ENCODE measurements around the gene ARHGDIA. TPM values are rescaled to one million over a fixed set of nuclear protein-coding genes. Genes with fewer than 3 reads are reported as not detected.

ARHGDIA gene
- total and polyA plus RNA-seq, 8 donors, result 99.5 to 225 (median 160) TPM

DNA sequence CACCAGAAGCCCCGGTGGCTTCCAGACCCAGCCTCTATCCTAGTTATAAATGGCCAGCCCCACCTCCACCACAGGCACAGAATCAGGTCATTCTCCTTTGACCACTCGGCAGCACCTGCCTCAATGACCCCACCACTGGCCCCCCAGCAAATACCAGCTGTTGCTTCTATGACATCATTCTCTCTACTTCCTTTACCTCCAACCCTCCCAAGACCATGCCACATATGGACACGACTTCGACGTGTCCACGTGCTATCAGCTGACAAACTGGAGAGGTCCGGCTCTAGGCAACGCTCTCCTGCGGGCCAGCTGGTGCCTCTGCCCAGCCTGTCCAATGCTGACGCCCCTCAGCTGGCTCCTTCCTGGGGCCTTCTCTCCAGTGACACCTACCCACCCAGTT lies 14.3 kb upstream of the ARHGDIA start:
- H3K27me3 ChIP-seq, result no peaks in the 10 kb centered on the region
- ATAC-seq (no peak), DNase-seq (no peak), FAIRE-seq (no peak)
- no peaks in the 10 kb centered on the region for H3K9me3 ChIP-seq
- intact Hi-C loops (cut with DNase I), result no loop called here
- H3K36me3 ChIP-seq, result peaks cover 0 to 17% (median 12%) of the 10 kb centered on the region in 3 donors
- H3K4me3 ChIP-seq, result no peak overlapping the region
- no peak overlapping the region for H3K27ac ChIP-seq
- WGBS, 2 donors, result 85 to 86% methylated on average over 10 of the region's 10 CpGs
- TF ChIP-seq, protein P1, sequence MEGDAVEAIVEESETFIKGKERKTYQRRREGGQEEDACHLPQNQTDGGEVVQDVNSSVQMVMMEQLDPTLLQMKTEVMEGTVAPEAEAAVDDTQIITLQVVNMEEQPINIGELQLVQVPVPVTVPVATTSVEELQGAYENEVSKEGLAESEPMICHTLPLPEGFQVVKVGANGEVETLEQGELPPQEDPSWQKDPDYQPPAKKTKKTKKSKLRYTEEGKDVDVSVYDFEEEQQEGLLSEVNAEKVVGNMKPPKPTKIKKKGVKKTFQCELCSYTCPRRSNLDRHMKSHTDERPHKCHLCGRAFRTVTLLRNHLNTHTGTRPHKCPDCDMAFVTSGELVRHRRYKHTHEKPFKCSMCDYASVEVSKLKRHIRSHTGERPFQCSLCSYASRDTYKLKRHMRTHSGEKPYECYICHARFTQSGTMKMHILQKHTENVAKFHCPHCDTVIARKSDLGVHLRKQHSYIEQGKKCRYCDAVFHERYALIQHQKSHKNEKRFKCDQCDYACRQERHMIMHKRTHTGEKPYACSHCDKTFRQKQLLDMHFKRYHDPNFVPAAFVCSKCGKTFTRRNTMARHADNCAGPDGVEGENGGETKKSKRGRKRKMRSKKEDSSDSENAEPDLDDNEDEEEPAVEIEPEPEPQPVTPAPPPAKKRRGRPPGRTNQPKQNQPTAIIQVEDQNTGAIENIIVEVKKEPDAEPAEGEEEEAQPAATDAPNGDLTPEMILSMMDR (IDR thresholded peaks at IDR 0.05), result no peak
- H3K4me1 ChIP-seq, result peaks cover 0 to 8% (median 5%) of the 10 kb centered on the region in 3 donors

DNA sequence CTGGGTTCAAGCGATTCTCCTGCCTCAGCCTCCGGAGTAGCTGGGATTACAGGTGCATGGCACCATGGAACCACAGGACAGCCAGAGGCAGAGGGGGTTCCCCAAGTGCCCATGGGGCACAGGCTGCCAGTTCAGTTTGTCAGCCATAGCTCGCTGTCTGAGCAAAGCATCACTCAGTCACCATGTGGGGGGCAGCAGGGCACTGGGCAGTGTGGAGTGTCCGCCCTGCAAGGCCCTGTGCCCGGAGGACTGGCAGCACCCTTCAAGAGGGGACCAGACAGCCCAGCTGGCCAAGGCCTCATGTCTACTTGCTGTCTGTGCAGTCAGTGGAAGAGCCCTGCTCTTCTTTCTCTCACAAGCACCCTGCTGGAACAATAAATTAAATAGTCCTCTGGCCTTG lies 13.8 kb upstream of the ARHGDIA start:
- ATAC-seq (no peak), DNase-seq (peak in 1 of 6 donors; percentile 62), FAIRE-seq (no peak)
- Histone ChIP-seq H3K36me3 (peaks cover 0 to 17% (median 12%) of the 10 kb centered on the region in 3 donors), H3K4me1 (peaks cover 0 to 3% (median 0%) of the 10 kb centered on the region in 3 donors), H3K27me3 (no peaks in the 10 kb centered on the region), H3K9me3 (no peaks in the 10 kb centered on the region), H3K27ac (no peak overlapping the region), H3K4me3 (no peak overlapping the region)
- 96 to 98% methylated on average over 5 of the region's 5 CpGs for WGBS, 2 donors
- intact Hi-C loops (cut with DNase I), result no loop called here
- TF ChIP-seq, protein P1 (IDR thresholded peaks at IDR 0.05), result no peak

DNA sequence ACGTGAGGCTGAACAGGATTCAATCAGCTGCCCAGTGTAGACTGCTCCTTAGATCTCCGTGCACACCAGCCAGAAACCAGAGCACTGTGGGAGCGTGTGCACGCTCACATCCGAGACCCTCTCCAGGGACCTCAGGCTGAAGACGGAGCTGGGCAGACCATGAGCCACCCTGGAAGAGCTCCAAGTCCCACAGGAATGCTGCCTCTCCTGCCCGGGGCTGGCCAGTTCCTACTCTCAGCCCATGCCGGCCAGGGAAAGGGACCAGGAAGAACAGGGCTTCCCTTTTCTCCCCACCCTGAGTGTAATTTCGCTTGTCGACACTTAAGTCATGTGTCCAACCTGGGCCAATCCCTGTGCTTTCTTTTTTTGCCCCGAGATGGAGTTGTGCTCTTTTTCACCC lies 13.4 kb upstream of the ARHGDIA start:
- H3K36me3 ChIP-seq, result peaks cover 0 to 17% (median 12%) of the 10 kb centered on the region in 3 donors
- TF ChIP-seq, protein P1 (IDR thresholded peaks at IDR 0.05), result no peak
- DNase-seq (no peak), ATAC-seq (peak in 2 of 4 donors; percentile 9 to 28), FAIRE-seq (no peak)
- 80 to 83% methylated on average over 11 of the region's 11 CpGs for WGBS, 2 donors
- no peak overlapping the region for H3K27ac ChIP-seq
- H3K9me3 ChIP-seq, result no peaks in the 10 kb centered on the region
- no peaks in the 10 kb centered on the region for H3K4me1 ChIP-seq
- intact Hi-C loops (cut with DNase I), result no loop called here
- H3K4me3 ChIP-seq, result no peak overlapping the region
- H3K27me3 ChIP-seq, result no peaks in the 10 kb centered on the region

DNA sequence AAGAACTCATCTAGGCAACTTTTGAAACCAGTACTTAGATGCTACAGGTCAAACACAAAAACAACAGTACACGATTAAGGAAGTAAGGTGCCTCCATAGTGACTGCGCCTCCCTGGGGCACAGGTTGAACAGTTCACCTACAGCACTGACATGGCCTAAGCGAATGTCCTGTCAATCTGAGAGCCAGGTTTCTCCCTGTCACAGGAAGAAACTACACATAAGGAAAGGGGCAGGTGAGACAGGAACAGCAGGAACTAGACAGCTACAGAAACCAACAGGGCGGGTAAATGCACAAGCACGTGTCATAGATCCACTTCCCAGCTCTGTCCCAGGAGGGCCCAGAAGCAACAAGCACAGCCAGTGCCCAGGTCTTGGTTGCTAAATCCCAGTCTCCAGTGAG lies 8.0 kb upstream of the ARHGDIA start:
- no peak for ATAC-seq
- intact Hi-C loops (cut with DNase I), result no loop called here
- no peaks in the 10 kb centered on the region for H3K36me3 ChIP-seq

DNA sequence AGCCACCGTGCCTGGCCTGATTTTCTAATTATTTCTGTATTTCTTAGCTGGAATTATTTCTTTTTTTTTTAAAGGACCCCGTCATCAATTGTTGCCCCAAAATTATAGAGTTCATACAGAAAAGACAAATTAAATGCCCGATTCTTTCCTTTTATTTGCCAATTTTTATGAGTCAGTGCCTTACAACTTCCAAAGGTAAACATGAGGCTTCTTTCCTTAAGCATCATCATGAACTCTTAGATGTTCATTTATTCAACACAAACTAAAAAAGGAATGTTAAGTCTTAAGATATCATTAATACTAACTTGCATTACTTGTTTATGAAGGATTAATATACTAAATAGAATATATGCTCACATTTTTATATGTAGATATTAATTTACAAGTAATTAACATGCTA lies 7.2 kb upstream of the ARHGDIA start:
- Histone ChIP-seq H3K4me3 (no peak overlapping the region), H3K27me3 (no peaks in the 10 kb centered on the region), H3K27ac (no peak overlapping the region), H3K36me3 (no peaks in the 10 kb centered on the region), H3K9me3 (no peaks in the 10 kb centered on the region), H3K4me1 (no peaks in the 10 kb centered on the region)
- intact Hi-C loops (cut with DNase I), result no loop called here
- FAIRE-seq (no peak), DNase-seq (no peak), ATAC-seq (no peak)
- TF ChIP-seq, protein P1 (IDR thresholded peaks at IDR 0.05), result no peak
- WGBS, 2 donors, result 89 to 92% methylated on average over 3 of the region's 3 CpGs

More for the DNA sequence above, 8.0 kb upstream of the ARHGDIA start:
- WGBS, 2 donors, result 91% methylated on average over 5 of the region's 5 CpGs
- no peak for FAIRE-seq
- H3K4me3 ChIP-seq, result no peak overlapping the region
- TF ChIP-seq, protein P1 (IDR thresholded peaks at IDR 0.05), result no peak
- H3K4me1 ChIP-seq, result no peaks in the 10 kb centered on the region
- no peaks in the 10 kb centered on the region for H3K9me3 ChIP-seq
- no peaks in the 10 kb centered on the region for H3K27me3 ChIP-seq
- H3K27ac ChIP-seq, result no peak overlapping the region
- no peak for DNase-seq
